Endothelial cell of umbilical vein (primary cell): Measurements from ENCODE around the gene DDX4. TPM values are rescaled to one million over a fixed set of nuclear protein-coding genes. Genes with fewer than 3 reads are reported as not detected.

ENCODE experiments used
- BruUV-seq: library from RNA; stranded (reverse); fragments of 400-500 nt; replicated peaks from 2 replicates; lab custom pipeline; 2021; lab: Mats Ljungman, UMichigan
- CTCF ChIA-PET: fragments of 300-600, 350-600 bp; sonication (Branson Sonifier 250); formaldehyde crosslinking; loops from one replicate; lab custom pipeline; 2021; ENCODE audit warnings: antibody characterized with exemption, inconsistent platforms; lab: Charles Lee
- POLR2A ChIA-PET: fragments of 300-600, 350-600 bp; sonication (Branson Sonifier 250); formaldehyde crosslinking; loops from one replicate; lab custom pipeline; 2021; ENCODE audit warnings: antibody characterized with exemption, inconsistent platforms; lab: Charles Lee
- DNase-seq: peaks from one replicate; pipeline ENCODE4 v3.0.0-alpha.2; 2011; ENCODE audit warnings: low read depth, low spot score
- FAIRE-seq: peaks from 2 replicates; lab custom pipeline; 2011; peaks lifted over from hg19 to GRCh38; lab: Jason Lieb, UNC
- H2AFZ ChIP-seq: 2 replicates; pipeline ENCODE4 v1.6.0; 2012; ENCODE audit warnings: low read depth, low read length, control low read depth, inconsistent platforms
- H3K27ac ChIP-seq: 2 replicates; pipeline ENCODE4 v1.5.1; 2011; ENCODE audit warnings: low read depth, mild to moderate bottlenecking, control low read depth, low read length, moderate library complexity; ENCODE audit not compliant: insufficient read depth
- H3K27me3 ChIP-seq, 2 experiments: 2 replicates each; pipeline versions ENCODE4 v1.6.0 to v1.6.1; 2011; ENCODE audit warnings: low read length in 2 of 2, mixed read lengths in 1 of 2; ENCODE audit not compliant: control insufficient read depth in 2 of 2, insufficient read depth in 2 of 2
- H3K36me3 ChIP-seq, 2 experiments: 2 replicates in 1 of 2; 3 replicates in 1 of 2; pipeline ENCODE4 v1.5.1; 2011; ENCODE audit warnings: low read length in 2 of 2, mild to moderate bottlenecking in 1 of 2, moderate library complexity in 1 of 2; ENCODE audit not compliant: control insufficient read depth in 2 of 2, insufficient read depth in 2 of 2; ENCODE audit errors: extremely low read depth in 1 of 2
- H3K4me1 ChIP-seq: 3 replicates; pipeline ENCODE4 v1.5.1; 2011; ENCODE audit warnings: mild to moderate bottlenecking, low read length; ENCODE audit not compliant: control insufficient read depth, insufficient read depth; ENCODE audit errors: extremely low read depth
- H3K4me2 ChIP-seq: 2 replicates; pipeline ENCODE4 v1.6.1; 2011; ENCODE audit warnings: low read length, control low read depth, mixed read lengths; ENCODE audit not compliant: insufficient read depth
- H3K4me3 ChIP-seq, 3 experiments: fragments of 200-600 bp in 1 of 3; sonication (generic), shearing (Covaris generic) in 1 of 3; replicated peaks in 1 of 3; 2 replicates each; pipeline ENCODE4 v1.5.1; 2011 to 2016; ENCODE audit warnings: control low read depth in 3 of 3, low read length in 3 of 3, mild to moderate bottlenecking in 2 of 3, inconsistent platforms in 1 of 3, low read depth in 1 of 3, moderate library complexity in 1 of 3; ENCODE audit not compliant: insufficient read depth in 1 of 3
- H3K79me2 ChIP-seq: 2 replicates; pipeline ENCODE4 v1.6.0; 2012; ENCODE audit warnings: low read length, inconsistent platforms; ENCODE audit not compliant: control insufficient read depth, insufficient read depth
- H3K9ac ChIP-seq: replicated peaks from 2 replicates; pipeline ENCODE3; 2011; ENCODE audit warnings: low read length, control low read depth; ENCODE audit not compliant: insufficient read depth; ENCODE audit errors: extremely low read depth
- H3K9me1 ChIP-seq: replicated peaks from 3 replicates; pipeline ENCODE4 v1.6.0; 2011; ENCODE audit warnings: mild to moderate bottlenecking, low read length; ENCODE audit not compliant: control insufficient read depth, insufficient read depth; ENCODE audit errors: extremely low read depth
- H3K9me3 ChIP-seq: replicated peaks from 2 replicates; pipeline ENCODE4 v1.5.1; 2012; ENCODE audit warnings: low read length, inconsistent platforms; ENCODE audit not compliant: control insufficient read depth, insufficient read depth
- H4K20me1 ChIP-seq: replicated peaks from 2 replicates; pipeline ENCODE3; 2011; ENCODE audit warnings: mild to moderate bottlenecking, low read length; ENCODE audit not compliant: control insufficient read depth, insufficient read depth; ENCODE audit errors: extremely low read depth
- CTCF ChIP-seq, 2 donors: IDR thresholded peaks; 1 replicate in 1 of 2; 2 replicates in 1 of 2; pipeline ENCODE4 v1.5.1; 2011; ENCODE audit warnings: low read length in 2 of 2, mild to moderate bottlenecking in 2 of 2, moderate library complexity in 2 of 2, control low read depth in 1 of 2, inconsistent platforms in 1 of 2, low read depth in 1 of 2; ENCODE audit not compliant: insufficient read depth in 1 of 2; ENCODE audit errors: extremely low read depth in 1 of 2
- EZH2 ChIP-seq: IDR thresholded peaks from 2 replicates; pipeline ENCODE4 v1.6.1; 2012; ENCODE audit warnings: borderline replicate concordance, low read depth, mild to moderate bottlenecking, moderate library complexity, low read length, inconsistent platforms; ENCODE audit not compliant: severe bottlenecking
- FOS ChIP-seq: IDR thresholded peaks from 2 replicates; pipeline ENCODE4 v1.6.1; 2011; ENCODE audit warnings: mild to moderate bottlenecking, low read length, moderate library complexity, borderline replicate concordance; ENCODE audit not compliant: insufficient read depth
- GATA2 ChIP-seq: IDR thresholded peaks from 2 replicates; pipeline ENCODE4 v1.7.0; 2011; ENCODE audit warnings: low read depth, mild to moderate bottlenecking, moderate library complexity, mixed read lengths, low read length; ENCODE audit not compliant: insufficient read length, insufficient read depth
- JUN ChIP-seq: IDR thresholded peaks from 2 replicates; pipeline ENCODE4 v1.6.1; 2011; ENCODE audit warnings: borderline replicate concordance, low read depth; ENCODE audit not compliant: insufficient read length, insufficient read depth
- MAX ChIP-seq: IDR thresholded peaks from 2 replicates; pipeline ENCODE4 v1.6.1; 2011; ENCODE audit not compliant: insufficient read depth, insufficient read length
- MYC ChIP-seq: IDR thresholded peaks from one replicate; pipeline ENCODE4 v1.6.1; 2011; ENCODE audit warnings: mild to moderate bottlenecking, low read depth, low read length
- POLR2A ChIP-seq: IDR thresholded peaks from 2 replicates; pipeline ENCODE4 v1.6.1; 2012; ENCODE audit warnings: low read depth, mild to moderate bottlenecking, control low read depth, low read length
- POLR2AphosphoS5 ChIP-seq: IDR thresholded peaks from 2 replicates; pipeline ENCODE4 v1.6.1; 2012; ENCODE audit warnings: low read depth, mild to moderate bottlenecking, control low read depth, low read length, moderate library complexity; ENCODE audit not compliant: insufficient read depth
- dilution Hi-C: fragments of 300-500 bp; cut with MboI; formaldehyde crosslinking; loops from one replicate; pipeline ENCODE4 v1.15.0; 2019; ENCODE audit warnings: low sequenced_read_pairs; ENCODE audit not compliant: extremely low pct_ligation_motif_present
- intact Hi-C: fragments of 100-400 bp; cut with micrococcal nuclease; formaldehyde crosslinking; loops from one replicate; pipeline ENCODE4 v1.10.0; 2022
- polyA plus RNA-seq, 4 experiments: library from polyadenylated mRNA; depleted of rRNA in 3 of 4; stranded (reverse) in 3 of 4; unstranded in 1 of 4; fragments of >200 nt; gene quantifications; 2 replicates each; pipeline versions ENCODE4 v1.2.1 to v1.2.3, GENCODE V29; 2011 to 2012; ENCODE audit warnings: missing spikeins in 1 of 4
- total RNA-seq: library from RNA; stranded (reverse); gene quantifications from 2 replicates; pipeline ENCODE4 v1.2.3, GENCODE V29; 2021

DDX4 gene
- total and polyA plus RNA-seq, 2 donors (not counting 3 experiments of a cell fraction or from before 2014, with no cell fraction given): not detected

GRCh38 chr5:55711507-55712022 is 26.3 kb upstream of the DDX4 start:
- TF ChIP-seq MYC (no peak), CTCF (IDR thresholded peaks at IDR 0.05; ENCODE audit: extremely low read depth in 1 of 2, insufficient read depth in 1 of 2, low read depth in 1 of 2, low read length in 2 of 2) (no peak), JUN (no peak), POLR2AphosphoS5 (no peak), FOS (no peak), MAX (no peak), POLR2A (no peak), EZH2 (no peak), GATA2 (no peak)
- BruUV-seq: no TSS peak

More at GRCh38 chr5:55711507-55712022, 26.3 kb upstream of the DDX4 start:
- peak overlapping the region; percentile 66 to 81 (median 81) for H3K4me3 ChIP-seq
- H3K79me2 ChIP-seq: peaks cover 4% of the 10 kb centered on the region
- no peaks in the 10 kb centered on the region for H3K9me3 ChIP-seq
- dilution Hi-C loops: no loop called here
- H3K27me3 ChIP-seq: no peaks in the 10 kb centered on the region
- H3K4me2 ChIP-seq: peak overlapping the region; percentile 71
- POLR2A ChIA-PET: no interaction called here
- H4K20me1 ChIP-seq: no peaks in the 10 kb centered on the region
- no peaks in the 10 kb centered on the region for H3K36me3 ChIP-seq
- no peaks in the 10 kb centered on the region for H3K9me1 ChIP-seq
- H3K4me1 ChIP-seq: peaks cover 9% of the 10 kb centered on the region
- CTCF ChIA-PET: no interaction called here
- H3K27ac ChIP-seq: no peak overlapping the region
- intact Hi-C loops: loop anchor here (1.0 to 5.0 kb wide), 4 partner anchors 13 to 491 kb away; no protein-coding TSS in a partner anchor
- FAIRE-seq (no peak), DNase-seq (peak; percentile 14)
- peak overlapping the region; percentile 82 for H2AFZ ChIP-seq
- peak overlapping the region; percentile 72 for H3K9ac ChIP-seq
